ENCODE results near the gene LRRFIP1. TPM values are rescaled to one million over a fixed set of nuclear protein-coding genes. Genes with fewer than 3 reads are reported as not detected.

The LRRFIP1 gene
- total and polyA plus RNA-seq, 2 donors (not counting 3 experiments of a cell fraction or from before 2014, with no cell fraction given), result 39.2 to 179 TPM

DNA sequence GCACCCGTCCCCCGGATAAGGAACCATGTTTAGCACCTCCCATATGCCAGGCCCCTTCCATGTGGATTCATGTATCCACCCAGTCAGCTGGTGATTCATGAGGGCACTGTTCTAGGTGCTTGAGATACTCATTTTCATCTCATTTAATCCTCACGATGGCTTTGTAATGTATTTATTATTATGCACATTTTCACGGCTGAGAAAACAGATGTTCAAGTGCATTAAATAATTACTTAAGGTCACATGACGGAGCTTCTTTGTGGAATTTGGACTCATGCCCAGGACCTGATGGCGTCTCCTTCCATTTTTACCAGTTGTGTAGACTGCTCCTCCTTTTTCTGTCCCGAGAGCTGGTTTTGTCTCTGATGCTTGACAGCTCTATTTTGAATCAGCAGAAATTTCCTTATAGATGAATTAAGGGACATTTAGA lies 99.0 kb downstream of the LRRFIP1 start:
- intact Hi-C loops (cut with micrococcal nuclease), result loop anchor here (1.0 kb wide), 2 partner anchors 11 to 22 kb away; no protein-coding TSS in a partner anchor
- peak overlapping the region; percentile 4 for H3K4me2 ChIP-seq (ENCODE audit: insufficient read depth, low read length)

More for the DNA sequence above, 99.0 kb downstream of the LRRFIP1 start:
- H3K9ac ChIP-seq (replicated peaks; ENCODE audit: extremely low read depth, insufficient read depth, low read length), result no peak overlapping the region
- no peaks in the 10 kb centered on the region for H4K20me1 ChIP-seq (replicated peaks; ENCODE audit: control insufficient read depth, extremely low read depth, insufficient read depth, low read length)
- H2AFZ ChIP-seq (ENCODE audit: low read depth, low read length), result no peak overlapping the region
- peak; percentile 93 for DNase-seq (ENCODE audit: low read depth, low spot score)
- H3K9me1 ChIP-seq (replicated peaks; ENCODE audit: control insufficient read depth, extremely low read depth, insufficient read depth, low read length), result peaks cover 3% of the 10 kb centered on the region
- peak; percentile 67 for FAIRE-seq
- POLR2A ChIA-PET, result no interaction called here
- no peaks in the 10 kb centered on the region for H3K36me3 ChIP-seq (ENCODE audit: control insufficient read depth in 2 of 2, extremely low read depth in 1 of 2, insufficient read depth in 2 of 2, low read length in 2 of 2)
- H3K79me2 ChIP-seq (ENCODE audit: control insufficient read depth, insufficient read depth, low read length), result peaks cover 63% of the 10 kb centered on the region
- no peak overlapping the region for H3K4me3 ChIP-seq (replicated peaks in 1 of 3; ENCODE audit: insufficient read depth in 1 of 3, low read depth in 1 of 3, low read length in 3 of 3)
- H3K4me1 ChIP-seq (ENCODE audit: control insufficient read depth, extremely low read depth, insufficient read depth, low read length), result peaks cover 41% of the 10 kb centered on the region
- CTCF ChIA-PET, result interaction anchor here (0.7 to 3.0 kb wide), 12 partner anchors 8 to 53 kb away, joined by 3 to 16 read pairs (median 4); no protein-coding TSS in a partner anchor
- no peak for TF ChIP-seq GATA2 (IDR thresholded peaks at IDR 0.05; ENCODE audit: insufficient read depth, insufficient read length, low read depth, low read length)
- TF ChIP-seq FOS (IDR thresholded peaks at IDR 0.05; ENCODE audit: borderline replicate concordance, insufficient read depth, low read length), result peak; percentile 37
- TF ChIP-seq, protein P1, sequence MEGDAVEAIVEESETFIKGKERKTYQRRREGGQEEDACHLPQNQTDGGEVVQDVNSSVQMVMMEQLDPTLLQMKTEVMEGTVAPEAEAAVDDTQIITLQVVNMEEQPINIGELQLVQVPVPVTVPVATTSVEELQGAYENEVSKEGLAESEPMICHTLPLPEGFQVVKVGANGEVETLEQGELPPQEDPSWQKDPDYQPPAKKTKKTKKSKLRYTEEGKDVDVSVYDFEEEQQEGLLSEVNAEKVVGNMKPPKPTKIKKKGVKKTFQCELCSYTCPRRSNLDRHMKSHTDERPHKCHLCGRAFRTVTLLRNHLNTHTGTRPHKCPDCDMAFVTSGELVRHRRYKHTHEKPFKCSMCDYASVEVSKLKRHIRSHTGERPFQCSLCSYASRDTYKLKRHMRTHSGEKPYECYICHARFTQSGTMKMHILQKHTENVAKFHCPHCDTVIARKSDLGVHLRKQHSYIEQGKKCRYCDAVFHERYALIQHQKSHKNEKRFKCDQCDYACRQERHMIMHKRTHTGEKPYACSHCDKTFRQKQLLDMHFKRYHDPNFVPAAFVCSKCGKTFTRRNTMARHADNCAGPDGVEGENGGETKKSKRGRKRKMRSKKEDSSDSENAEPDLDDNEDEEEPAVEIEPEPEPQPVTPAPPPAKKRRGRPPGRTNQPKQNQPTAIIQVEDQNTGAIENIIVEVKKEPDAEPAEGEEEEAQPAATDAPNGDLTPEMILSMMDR (IDR thresholded peaks at IDR 0.05; ENCODE audit: extremely low read depth in 1 of 2, insufficient read depth in 1 of 2, low read depth in 1 of 2, low read length in 2 of 2), result no peak
- TF ChIP-seq POLR2AphosphoS5 (IDR thresholded peaks at IDR 0.05; ENCODE audit: insufficient read depth, low read depth, low read length), result peak; percentile 26
- TF ChIP-seq JUN (IDR thresholded peaks at IDR 0.05; ENCODE audit: borderline replicate concordance, insufficient read depth, insufficient read length, low read depth), result no peak
- no peak for TF ChIP-seq EZH2 (IDR thresholded peaks at IDR 0.05; ENCODE audit: borderline replicate concordance, low read depth, low read length, severe bottlenecking)
- no peak for TF ChIP-seq POLR2A (IDR thresholded peaks at IDR 0.05; ENCODE audit: low read depth, low read length)
- TF ChIP-seq, protein P2, sequence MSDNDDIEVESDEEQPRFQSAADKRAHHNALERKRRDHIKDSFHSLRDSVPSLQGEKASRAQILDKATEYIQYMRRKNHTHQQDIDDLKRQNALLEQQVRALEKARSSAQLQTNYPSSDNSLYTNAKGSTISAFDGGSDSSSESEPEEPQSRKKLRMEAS (IDR thresholded peaks at IDR 0.05; ENCODE audit: insufficient read depth, insufficient read length), result peak; percentile 60
- H3K27me3 ChIP-seq (ENCODE audit: control insufficient read depth in 2 of 2, insufficient read depth in 2 of 2, low read length in 2 of 2), result no peaks in the 10 kb centered on the region
- no TSS peak for BruUV-seq (replicated peaks)
- H3K27ac ChIP-seq (ENCODE audit: insufficient read depth, low read depth, low read length), result no peak overlapping the region
- H3K9me3 ChIP-seq (replicated peaks; ENCODE audit: control insufficient read depth, insufficient read depth, low read length), result no peaks in the 10 kb centered on the region
- dilution Hi-C loops (cut with MboI; ENCODE audit: extremely low pct_ligation_motif_present, low sequenced_read_pairs), result no loop called here

Data from endothelial cell of umbilical vein (primary cell).